Prostate gland (tissue), 2 donors: ENCODE results near the gene SLC25A43. TPM values are rescaled to one million over a fixed set of nuclear protein-coding genes. Genes with fewer than 3 reads are reported as not detected.
A peak's percentile ranks its signal among the peaks of the same experiment; 100 is the strongest.

Source experiments
- DNase-seq: peaks from one replicate; pipeline ENCODE4 v3.0.0-alpha.2; 2019; ENCODE audit warnings: low spot score
- H3K27ac ChIP-seq, 2 donors: fragments of 200-600 bp; sonication (generic); 2 replicates each; pipeline ENCODE4 v1.5.1; 2017 to 2019
- H3K27me3 ChIP-seq: fragments of 200-600 bp; sonication (generic); replicated peaks from 2 replicates; pipeline ENCODE4 v1.5.1; 2019; ENCODE audit not compliant: insufficient read depth
- H3K36me3 ChIP-seq, 2 donors: fragments of 200-600 bp; sonication (generic); 1 replicate in 1 of 2; 2 replicates in 1 of 2; pipeline versions ENCODE4 v1.5.1 to v1.8.1; 2017 to 2019
- H3K4me1 ChIP-seq: fragments of 200-600 bp; sonication (generic); replicated peaks from 2 replicates; pipeline ENCODE4 v1.5.1; 2019
- H3K4me3 ChIP-seq, 2 donors: fragments of 200-600 bp; sonication (generic); 2 replicates each; pipeline ENCODE4 v1.5.1; 2017 to 2019
- H3K9me3 ChIP-seq: fragments of 200-600 bp; sonication (generic); 2 replicates; pipeline ENCODE4 v1.5.1; 2017
- POLR2A ChIP-seq: fragments of 450-650 bp; IDR thresholded peaks from one replicate; pipeline ENCODE4 v1.6.1; 2016; ENCODE audit warnings: antibody characterized with exemption, mild to moderate bottlenecking
- POLR2AphosphoS5 ChIP-seq: sonication (generic); formaldehyde crosslinking; IDR thresholded peaks from one replicate; pipeline ENCODE4 v1.6.1; 2017; ENCODE audit warnings: antibody characterized with exemption
- WGBS: methylation state at CpG from one replicate; pipeline ENCODE4 v1.1.5; 2018; 5-methylcytosine and 5-hydroxymethylcytosine counted together
- intact Hi-C: fragments of 100-400 bp; cut with DNase I; formaldehyde crosslinking; loops from one replicate; pipeline ENCODE4 v1.14.2; 2022
- small RNA-seq, 2 donors: library from RNA; depleted of rRNA; stranded (forward); fragments of <200 nt; gene quantifications; one replicate each; pipeline ENCODE3, GENCODE V24; 2016
- total RNA-seq, 2 donors: library from RNA; depleted of rRNA; stranded (reverse); fragments of >200 nt; gene quantifications; one replicate each; pipeline ENCODE4 v1.1.0, GENCODE V29; 2016

Gene SLC25A43
- total RNA-seq, 2 donors from 2014 or later, result 7.4 to 15.3 TPM

DNA sequence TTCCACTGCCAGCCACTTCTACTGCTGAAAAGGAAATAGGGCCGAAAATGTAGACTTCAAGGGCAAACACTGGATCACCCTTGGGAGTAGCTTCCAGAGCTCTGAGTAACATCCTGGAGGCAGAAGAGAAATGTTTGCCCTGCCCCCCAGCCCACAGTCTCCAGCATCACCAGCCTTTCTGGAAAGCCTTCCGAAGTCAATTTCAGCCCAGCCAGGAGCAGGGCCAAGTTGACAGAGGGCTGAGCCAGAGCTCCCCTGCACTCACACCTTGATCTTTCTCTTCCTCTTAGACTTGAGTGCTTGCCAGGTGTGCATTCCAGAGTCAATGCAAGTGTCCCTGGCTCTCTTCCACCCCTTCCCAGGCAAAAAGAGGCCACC is 104.3 kb downstream of the SLC25A43 start:
- TF ChIP-seq POLR2A (no peak), POLR2AphosphoS5 (peak; percentile 19)
- intact Hi-C loops, result no loop called here
- Histone ChIP-seq H3K27me3 (no peaks in the 10 kb centered on the region), H3K36me3 (no peaks in the 10 kb centered on the region), H3K4me1 (no peaks in the 10 kb centered on the region), H3K4me3 (no peak overlapping the region), H3K9me3 (no peaks in the 10 kb centered on the region), H3K27ac (peak overlapping the region; percentile 38 to 51)
- DNase-seq, result peak; percentile 48
- 25% methylated on average over 1 of the region's 2 CpGs for WGBS

Small RNA genes lying within 50 kb of the gene (small RNA-seq; reads per million reads assigned to genes)
- gene RNU1-67P (0 reads per million in 2 donors), gene RNY3P16 (0 reads per million in 2 donors)

Other genes with a start within 250 kb of the SLC25A43 start
- 100 to 1,000 TPM; 156 to 171 TPM for gene PGRMC1, start 163.1 kb upstream of the SLC25A43 start, total RNA-seq
- gene SLC25A5, start 69.1 kb downstream of the SLC25A43 start, total RNA-seq, result 100 to 1,000 TPM; 230 to 237 TPM
- gene STEEP1, start 166.1 kb downstream of the SLC25A43 start, total RNA-seq, result 10 to 100 TPM; 31.9 to 33.4 TPM
- 10 to 100 TPM; 19.8 to 32.9 TPM for gene UBE2A, start 175.2 kb downstream of the SLC25A43 start, total RNA-seq
- gene NKRF, start 207.1 kb downstream of the SLC25A43 start, total RNA-seq, result 1 to 10 TPM; 6.6 to 6.9 TPM